ENCODE measurements around the gene RNF212.

Gene RNF212

DNA sequence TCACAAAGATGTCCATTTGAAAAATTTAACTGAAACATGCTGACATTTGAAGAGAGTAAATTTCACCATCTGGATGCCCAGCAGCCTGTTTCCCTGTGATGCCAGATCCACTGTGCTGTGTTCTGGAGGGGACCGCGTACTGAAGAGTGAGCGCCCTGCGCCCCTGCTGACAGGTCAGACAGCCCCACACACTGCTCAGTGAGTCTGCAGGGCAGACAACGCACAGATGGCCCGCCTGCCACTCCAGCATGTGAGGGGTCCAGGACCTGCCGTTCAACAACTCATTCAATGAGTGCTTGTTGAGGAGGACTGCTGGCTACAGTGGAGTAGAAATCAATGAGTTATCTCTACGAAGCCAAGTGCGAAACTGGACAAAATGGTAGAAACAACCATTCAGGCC lies 52.7 kb downstream of the RNF212 start:
- FAIRE-seq (no peak), DNase-seq (ENCODE audit: insufficient read length, low spot score) (no peak)
- TF ChIP-seq, protein P1, sequence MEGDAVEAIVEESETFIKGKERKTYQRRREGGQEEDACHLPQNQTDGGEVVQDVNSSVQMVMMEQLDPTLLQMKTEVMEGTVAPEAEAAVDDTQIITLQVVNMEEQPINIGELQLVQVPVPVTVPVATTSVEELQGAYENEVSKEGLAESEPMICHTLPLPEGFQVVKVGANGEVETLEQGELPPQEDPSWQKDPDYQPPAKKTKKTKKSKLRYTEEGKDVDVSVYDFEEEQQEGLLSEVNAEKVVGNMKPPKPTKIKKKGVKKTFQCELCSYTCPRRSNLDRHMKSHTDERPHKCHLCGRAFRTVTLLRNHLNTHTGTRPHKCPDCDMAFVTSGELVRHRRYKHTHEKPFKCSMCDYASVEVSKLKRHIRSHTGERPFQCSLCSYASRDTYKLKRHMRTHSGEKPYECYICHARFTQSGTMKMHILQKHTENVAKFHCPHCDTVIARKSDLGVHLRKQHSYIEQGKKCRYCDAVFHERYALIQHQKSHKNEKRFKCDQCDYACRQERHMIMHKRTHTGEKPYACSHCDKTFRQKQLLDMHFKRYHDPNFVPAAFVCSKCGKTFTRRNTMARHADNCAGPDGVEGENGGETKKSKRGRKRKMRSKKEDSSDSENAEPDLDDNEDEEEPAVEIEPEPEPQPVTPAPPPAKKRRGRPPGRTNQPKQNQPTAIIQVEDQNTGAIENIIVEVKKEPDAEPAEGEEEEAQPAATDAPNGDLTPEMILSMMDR (IDR thresholded peaks at IDR 0.05; ENCODE audit: insufficient read depth, missing control alignments), result no peak

DNA sequence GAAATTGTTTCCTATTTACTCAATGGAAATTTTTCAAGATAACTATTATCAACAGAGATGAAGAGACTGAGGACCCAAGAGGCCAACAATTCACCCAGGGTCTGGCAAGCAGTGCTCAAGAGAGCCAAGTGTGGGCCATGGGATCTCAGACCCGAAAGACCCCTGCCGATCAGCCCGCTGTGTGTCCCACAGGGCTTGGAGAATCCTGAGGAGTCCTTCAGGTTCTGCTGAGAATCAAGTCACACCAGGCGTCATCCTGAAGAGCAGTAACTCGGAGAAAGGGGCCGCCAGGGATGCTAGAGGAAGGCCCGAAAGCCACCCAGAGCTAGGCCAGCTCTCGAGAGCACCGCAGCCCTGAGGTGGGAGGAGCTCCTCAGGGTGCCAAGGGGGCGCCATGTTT lies 53.2 kb downstream of the RNF212 start:
- DNase-seq (ENCODE audit: insufficient read length, low spot score), result no peak
- no peak for FAIRE-seq
- TF ChIP-seq, protein P1 (IDR thresholded peaks at IDR 0.05; ENCODE audit: insufficient read depth, missing control alignments), result no peak

DNA sequence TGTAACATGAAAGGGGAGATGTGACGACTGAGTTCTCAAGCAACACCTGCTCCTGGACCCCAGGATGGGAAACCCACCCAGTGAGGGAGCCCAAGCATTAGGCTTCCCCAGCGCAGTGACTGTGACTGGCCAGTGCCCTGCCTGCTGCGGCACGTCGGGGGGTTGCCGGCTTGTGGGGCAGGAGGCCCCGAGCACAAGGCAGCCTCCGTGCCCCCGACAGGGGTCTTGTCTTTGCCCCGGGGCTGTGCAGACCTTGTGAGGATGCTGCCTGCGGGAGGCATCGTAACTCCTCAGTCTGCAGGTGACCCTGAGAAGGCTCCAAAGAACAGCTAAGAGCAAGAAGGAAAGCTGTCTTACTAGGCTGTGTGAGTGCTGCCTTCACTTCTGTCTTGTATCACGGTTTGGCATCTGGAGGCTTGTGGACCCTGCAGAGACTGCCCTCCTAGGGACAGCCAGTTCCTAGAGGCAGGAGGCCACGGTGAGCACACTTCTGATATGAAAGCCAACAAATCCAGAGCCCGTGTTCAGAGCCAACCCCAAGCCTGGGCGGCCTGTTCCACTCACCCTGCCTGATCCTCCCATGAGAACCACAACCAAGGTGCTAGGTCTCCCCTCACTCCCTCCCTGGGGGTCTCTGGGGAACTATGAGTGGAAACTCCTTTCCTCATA lies 54.2 kb downstream of the RNF212 start:
- FAIRE-seq (no peak), DNase-seq (ENCODE audit: insufficient read length, low spot score) (no peak)
- TF ChIP-seq, protein P1 (IDR thresholded peaks at IDR 0.05; ENCODE audit: insufficient read depth, missing control alignments), result no peak

DNA sequence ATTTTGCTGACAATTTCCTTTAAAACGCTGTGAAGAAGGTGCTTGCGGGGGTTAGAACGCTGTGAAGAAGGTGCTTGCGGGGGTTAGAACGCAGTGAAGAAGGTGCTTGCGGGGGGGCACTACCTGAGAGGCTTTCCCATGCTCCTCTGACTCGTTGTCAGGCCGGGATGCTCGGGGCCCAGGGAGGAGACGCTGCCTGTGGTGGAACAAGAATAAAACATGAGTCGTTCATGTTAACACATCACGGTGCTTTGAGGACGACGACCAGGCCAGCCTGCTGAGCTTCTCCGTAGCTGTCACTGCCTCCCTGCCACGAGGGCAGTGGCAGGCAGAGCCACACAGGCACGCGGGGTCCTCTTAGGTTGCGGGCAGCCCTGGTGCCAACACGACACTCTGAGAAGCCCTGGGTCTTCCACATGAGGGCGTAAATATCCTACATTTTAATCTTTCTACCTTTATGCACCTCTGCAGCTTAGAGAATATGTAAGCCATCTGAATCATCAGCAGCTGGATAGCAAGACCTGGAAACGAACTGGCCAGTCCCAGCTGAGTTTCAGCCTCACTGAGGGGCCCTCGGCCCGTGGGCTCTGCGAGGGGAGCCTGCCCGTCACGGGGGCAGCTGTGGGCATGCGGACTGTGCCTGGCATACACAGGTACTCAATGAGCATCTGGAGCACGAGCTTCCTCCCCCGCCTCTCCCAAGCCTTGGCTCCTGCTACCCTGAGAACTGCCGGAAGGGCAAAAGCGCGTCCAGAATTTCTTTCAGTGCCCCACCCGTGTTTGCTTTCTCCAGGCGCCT lies 55.0 kb downstream of the RNF212 start:
- no peak for FAIRE-seq
- TF ChIP-seq, protein P1 (IDR thresholded peaks at IDR 0.05; ENCODE audit: insufficient read depth, missing control alignments), result no peak
- DNase-seq (ENCODE audit: insufficient read length, low spot score), result no peak

DNA sequence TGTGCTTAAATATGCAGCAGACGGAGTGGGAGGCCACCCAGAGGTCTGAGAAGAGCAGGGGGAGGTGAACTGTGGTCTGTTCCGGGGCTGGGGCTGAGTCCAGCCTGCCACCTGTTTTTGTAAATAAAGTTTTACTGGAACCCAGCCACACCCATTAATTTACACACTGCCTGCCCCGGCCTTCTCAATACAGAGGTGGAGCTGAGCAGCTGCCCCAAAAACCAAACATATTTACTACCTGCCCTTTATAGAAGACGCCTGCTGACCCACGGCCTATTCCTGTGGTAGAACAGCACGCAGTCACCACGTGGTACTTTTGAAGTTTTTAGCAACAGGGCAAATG lies 56.0 kb downstream of the RNF212 start:
- FAIRE-seq (no peak), DNase-seq (ENCODE audit: insufficient read length, low spot score) (no peak)
- TF ChIP-seq, protein P1 (IDR thresholded peaks at IDR 0.05; ENCODE audit: insufficient read depth, missing control alignments), result no peak

DNA sequence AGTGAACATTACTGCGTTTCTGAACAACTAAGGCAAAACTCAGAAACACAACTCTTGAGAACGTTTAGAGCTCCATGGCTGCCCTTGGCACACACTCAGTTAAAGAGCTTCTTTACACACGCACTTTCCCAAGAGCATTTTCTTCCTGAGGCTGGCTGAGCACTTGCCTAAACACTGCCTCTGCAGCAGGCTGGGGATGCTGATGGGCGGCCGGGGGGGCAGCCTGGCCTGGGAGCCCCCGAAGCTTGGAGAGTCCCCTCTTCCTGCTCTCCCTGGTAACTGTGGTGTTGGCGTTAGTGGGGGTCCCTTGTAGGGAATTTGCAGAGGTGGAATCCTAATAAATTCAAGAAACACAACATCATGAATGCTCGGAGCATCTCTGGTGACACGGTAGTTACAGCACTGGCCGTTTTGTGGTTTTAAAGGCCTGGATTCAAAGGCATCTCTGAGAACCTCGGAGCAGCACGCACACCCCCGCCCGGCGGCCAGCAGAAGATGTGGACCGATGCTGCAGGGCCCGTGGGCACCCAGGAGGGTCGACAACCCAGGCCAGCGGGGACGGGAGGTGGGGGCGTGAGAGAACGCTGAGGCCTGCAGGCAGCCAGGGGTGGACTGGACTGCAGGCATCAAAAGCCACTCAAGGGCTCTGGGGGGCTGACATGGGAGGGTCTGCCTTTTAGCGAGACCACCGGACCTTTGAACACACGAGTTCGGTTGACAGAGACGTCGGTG lies 56.5 kb downstream of the RNF212 start:
- TF ChIP-seq, protein P1 (IDR thresholded peaks at IDR 0.05; ENCODE audit: insufficient read depth, missing control alignments), result no peak
- DNase-seq (ENCODE audit: insufficient read length, low spot score) (no peak), FAIRE-seq (no peak)

All from D721Med (cell line).